ENCODE data around the gene HRH1.
"Not testable (repeated sequence)": the region's sequence is repeated elsewhere in the genome, so short reads cannot be mapped to it uniquely, and the experiment has no call there.

Gene HRH1

DNA sequence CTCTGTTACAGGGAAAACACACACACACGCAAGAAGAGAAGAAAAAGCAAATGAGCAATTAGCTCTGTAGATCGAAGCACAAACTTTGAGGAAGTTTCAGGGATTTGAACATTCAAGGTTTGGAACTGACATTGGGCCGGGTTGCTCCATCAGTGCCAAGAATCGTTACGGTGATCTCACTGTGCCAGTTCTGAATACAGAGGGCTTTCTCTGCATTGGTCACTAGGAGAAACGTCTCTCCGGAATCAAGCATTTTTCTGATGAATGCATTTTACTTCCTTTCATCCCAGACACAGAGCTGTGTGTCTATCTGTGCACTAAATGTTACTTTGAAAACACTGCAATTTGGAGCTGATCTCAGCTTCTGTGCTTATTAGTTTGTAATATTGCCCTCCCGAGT lies 11.2 kb downstream of the HRH1 start:
- POLR2A ChIA-PET = no interaction called here
- no peak for DNase-seq (ENCODE audit: extremely low spot score)
- TF ChIP-seq FOXK2 (IDR thresholded peaks at IDR 0.05) (no peak), CTBP1 (IDR thresholded peaks at IDR 0.05; ENCODE audit: borderline replicate concordance) (no peak), SUZ12 (IDR thresholded peaks at IDR 0.05) (no peak), SP1 (IDR thresholded peaks at IDR 0.05) (no peak), ZNF384 (IDR thresholded peaks at IDR 0.05) (no peak), HDGF (IDR thresholded peaks at IDR 0.05; ENCODE audit: borderline replicate concordance) (no peak), FOXA1 (IDR thresholded peaks at IDR 0.05) (no peak), TARDBP (IDR thresholded peaks at IDR 0.05) (no peak), BHLHE40 (IDR thresholded peaks at IDR 0.05; ENCODE audit: borderline replicate concordance) (no peak), ELF4 (IDR thresholded peaks at IDR 0.05) (no peak), L3MBTL2 (conservative IDR thresholded peaks at IDR 0.05) (no peak), LEF1 (IDR thresholded peaks at IDR 0.05; ENCODE audit: borderline replicate concordance) (no peak)
- CTCF ChIA-PET = no interaction called here

DNA sequence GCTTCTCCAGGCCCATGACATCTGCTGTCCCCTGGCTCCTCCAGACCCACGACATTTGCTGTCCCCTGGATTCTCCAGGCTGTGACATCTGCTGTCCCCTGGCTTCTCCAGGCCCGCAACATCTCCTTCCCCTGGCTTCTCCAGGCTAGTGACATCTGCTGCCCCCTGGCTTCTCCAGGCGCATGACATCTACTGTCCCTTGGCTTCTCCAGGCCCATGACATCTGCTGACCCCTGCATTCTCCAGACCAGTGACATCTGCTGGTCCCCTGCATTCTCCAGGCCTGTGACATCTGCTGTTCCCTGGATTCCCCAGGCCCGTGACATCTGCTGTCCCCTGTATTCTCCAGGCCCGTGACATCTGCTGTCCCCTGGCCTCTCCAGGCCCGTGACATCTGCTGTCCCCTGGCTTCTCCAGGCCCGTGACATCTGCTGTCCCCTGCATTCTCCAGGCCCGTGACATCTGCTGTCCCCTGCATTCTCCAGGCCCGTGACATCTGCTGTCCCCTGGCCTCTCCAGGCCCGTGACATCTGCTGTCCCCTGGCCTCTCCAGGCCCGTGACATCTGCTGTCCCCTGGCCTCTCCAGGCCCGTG lies 12.6 kb downstream of the HRH1 start:
- DNase-seq (ENCODE audit: extremely low spot score); CTCF ChIA-PET; POLR2A ChIA-PET: not testable (repeated sequence)

DNA sequence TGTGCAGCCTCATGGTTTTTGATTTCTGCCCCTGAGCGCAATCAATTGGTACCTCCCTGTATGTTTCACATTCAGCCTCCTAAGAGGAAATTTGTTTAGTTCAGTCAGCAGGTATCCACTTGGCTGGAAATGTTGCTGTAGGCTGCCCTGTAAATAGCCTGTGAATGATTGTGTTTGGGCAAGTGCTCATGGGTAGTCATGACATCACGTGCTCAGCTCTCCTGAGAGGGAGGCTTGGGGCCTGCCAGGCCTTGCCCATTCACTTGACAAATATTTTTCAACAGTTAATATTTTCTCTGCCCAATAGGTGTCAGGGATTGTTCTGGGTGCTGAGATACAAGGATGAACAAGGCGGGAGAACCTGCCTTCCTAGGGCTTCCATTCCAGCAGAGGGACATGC lies 13.3 kb downstream of the HRH1 start:
- no peak for TF ChIP-seq BHLHE40 (IDR thresholded peaks at IDR 0.05; ENCODE audit: borderline replicate concordance)
- no peak for TF ChIP-seq FOXK2 (IDR thresholded peaks at IDR 0.05)
- no peak for TF ChIP-seq SUZ12 (IDR thresholded peaks at IDR 0.05)
- TF ChIP-seq L3MBTL2 (conservative IDR thresholded peaks at IDR 0.05) = no peak
- TF ChIP-seq HDGF (IDR thresholded peaks at IDR 0.05; ENCODE audit: borderline replicate concordance) = no peak
- TF ChIP-seq CTBP1 (IDR thresholded peaks at IDR 0.05; ENCODE audit: borderline replicate concordance) = no peak
- TF ChIP-seq NFRKB (IDR thresholded peaks at IDR 0.05) = no peak
- no peak for TF ChIP-seq LEF1 (IDR thresholded peaks at IDR 0.05; ENCODE audit: borderline replicate concordance)
- no peak for TF ChIP-seq ELF4 (IDR thresholded peaks at IDR 0.05)
- no peak for TF ChIP-seq SP1 (IDR thresholded peaks at IDR 0.05)
- TF ChIP-seq ARNT (IDR thresholded peaks at IDR 0.05) = no peak
- no peak for TF ChIP-seq FOXM1 (IDR thresholded peaks at IDR 0.05; ENCODE audit: borderline replicate concordance)
- TF ChIP-seq, protein P1, sequence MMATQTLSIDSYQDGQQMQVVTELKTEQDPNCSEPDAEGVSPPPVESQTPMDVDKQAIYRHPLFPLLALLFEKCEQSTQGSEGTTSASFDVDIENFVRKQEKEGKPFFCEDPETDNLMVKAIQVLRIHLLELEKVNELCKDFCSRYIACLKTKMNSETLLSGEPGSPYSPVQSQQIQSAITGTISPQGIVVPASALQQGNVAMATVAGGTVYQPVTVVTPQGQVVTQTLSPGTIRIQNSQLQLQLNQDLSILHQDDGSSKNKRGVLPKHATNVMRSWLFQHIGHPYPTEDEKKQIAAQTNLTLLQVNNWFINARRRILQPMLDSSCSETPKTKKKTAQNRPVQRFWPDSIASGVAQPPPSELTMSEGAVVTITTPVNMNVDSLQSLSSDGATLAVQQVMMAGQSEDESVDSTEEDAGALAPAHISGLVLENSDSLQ (IDR thresholded peaks at IDR 0.05) = no peak
- no peak for TF ChIP-seq ZNF384 (IDR thresholded peaks at IDR 0.05)
- ChIA-PET CTCF (no interaction called here), POLR2A (no interaction called here)
- no peak for DNase-seq (ENCODE audit: extremely low spot score)

DNA sequence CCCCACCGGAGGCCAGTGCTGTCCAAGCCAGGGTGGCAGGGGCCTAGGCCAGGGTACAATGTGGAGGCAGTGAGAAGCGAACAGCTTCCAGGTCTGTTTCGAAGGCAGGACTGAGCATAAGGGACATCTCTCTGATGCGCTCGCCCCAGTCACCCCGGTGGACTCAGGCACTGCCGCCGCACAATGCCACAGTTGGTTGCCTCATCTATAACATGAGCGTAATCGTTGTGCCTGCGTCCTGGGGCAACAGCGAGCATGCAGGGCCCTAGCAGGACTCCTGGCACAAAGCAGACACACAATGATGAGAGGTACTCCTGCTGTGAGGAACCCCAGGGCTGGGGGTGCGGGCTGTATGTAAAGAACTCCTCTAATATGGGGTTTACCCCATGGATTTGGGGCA lies 14.1 kb downstream of the HRH1 start:
- ChIA-PET CTCF (interaction anchor here (1.6 kb wide), 1 partner anchor 14 kb away, joined by 6 read pairs; the partner anchor contains the start of gene HRH1), POLR2A (no interaction called here)
- no peak for DNase-seq (ENCODE audit: extremely low spot score)
- TF ChIP-seq ELF4 (IDR thresholded peaks at IDR 0.05) (no peak), ARNT (IDR thresholded peaks at IDR 0.05) (no peak), LEF1 (IDR thresholded peaks at IDR 0.05; ENCODE audit: borderline replicate concordance) (no peak), FOXM1 (IDR thresholded peaks at IDR 0.05; ENCODE audit: borderline replicate concordance) (no peak), FOXK2 (IDR thresholded peaks at IDR 0.05) (no peak), TARDBP (IDR thresholded peaks at IDR 0.05) (no peak), CTBP1 (IDR thresholded peaks at IDR 0.05; ENCODE audit: borderline replicate concordance) (no peak), SUZ12 (IDR thresholded peaks at IDR 0.05) (no peak), L3MBTL2 (conservative IDR thresholded peaks at IDR 0.05) (no peak), ZNF384 (IDR thresholded peaks at IDR 0.05) (no peak), HDGF (IDR thresholded peaks at IDR 0.05; ENCODE audit: borderline replicate concordance) (no peak), NFRKB (IDR thresholded peaks at IDR 0.05) (no peak), SP1 (IDR thresholded peaks at IDR 0.05) (no peak), FOXA1 (IDR thresholded peaks at IDR 0.05) (no peak), BHLHE40 (IDR thresholded peaks at IDR 0.05; ENCODE audit: borderline replicate concordance) (no peak)
- TF ChIP-seq, protein P1 (IDR thresholded peaks at IDR 0.05) = no peak

DNA sequence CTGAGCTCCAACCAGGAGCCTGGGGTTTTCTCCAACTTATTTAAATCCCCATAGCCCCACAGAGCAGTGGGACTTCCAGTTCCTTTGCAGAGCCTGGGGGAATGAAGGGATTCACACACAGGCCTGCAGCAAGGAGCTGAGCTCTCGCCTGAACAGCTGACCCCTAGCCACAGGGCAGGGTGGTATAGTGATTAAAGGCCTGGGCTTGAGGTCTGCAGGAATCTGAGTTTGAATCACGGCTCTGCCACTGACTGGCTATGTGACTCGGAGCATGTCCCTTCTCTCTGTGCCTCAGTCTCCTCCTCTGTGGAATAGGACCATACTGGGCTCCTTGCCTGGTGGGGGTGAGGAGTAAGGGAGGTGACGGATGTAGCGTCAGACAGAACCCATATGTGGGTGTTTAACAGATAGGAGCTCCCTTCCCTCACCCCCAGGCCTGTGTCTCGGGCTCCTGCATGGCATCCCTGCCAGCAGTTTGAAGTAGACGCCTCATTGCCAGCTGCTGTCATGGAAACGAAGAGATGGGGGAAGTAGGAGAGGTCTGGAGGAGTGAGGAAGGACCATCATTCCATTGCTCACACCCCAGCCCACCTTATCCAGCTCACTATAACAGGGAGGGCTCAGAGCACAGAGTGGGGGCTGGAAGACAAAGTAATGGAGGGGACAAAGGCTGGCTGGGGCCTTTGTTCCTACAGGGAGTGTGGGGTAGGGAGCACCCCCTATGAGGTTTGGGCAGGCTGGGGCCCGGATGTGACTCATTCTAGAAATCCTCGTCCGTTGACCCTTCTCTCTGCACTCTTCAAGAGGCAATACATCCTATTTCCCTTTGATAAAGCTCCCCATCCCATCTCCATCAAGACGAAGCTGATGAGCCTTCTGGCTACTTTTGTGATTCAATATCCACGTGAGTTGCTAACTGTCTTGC lies 14.8 kb downstream of the HRH1 start:
- no peak for DNase-seq (ENCODE audit: extremely low spot score)
- no peak for TF ChIP-seq NFRKB (IDR thresholded peaks at IDR 0.05)
- TF ChIP-seq FOXM1 (IDR thresholded peaks at IDR 0.05; ENCODE audit: borderline replicate concordance) = no peak
- TF ChIP-seq CTBP1 (IDR thresholded peaks at IDR 0.05; ENCODE audit: borderline replicate concordance) = no peak
- no peak for TF ChIP-seq HDGF (IDR thresholded peaks at IDR 0.05; ENCODE audit: borderline replicate concordance)
- no peak for TF ChIP-seq SP1 (IDR thresholded peaks at IDR 0.05)
- no peak for TF ChIP-seq SUZ12 (IDR thresholded peaks at IDR 0.05)
- TF ChIP-seq FOXA1 (IDR thresholded peaks at IDR 0.05) = no peak
- TF ChIP-seq LEF1 (IDR thresholded peaks at IDR 0.05; ENCODE audit: borderline replicate concordance) = no peak
- no peak for TF ChIP-seq TARDBP (IDR thresholded peaks at IDR 0.05)
- no peak for TF ChIP-seq ARNT (IDR thresholded peaks at IDR 0.05)
- TF ChIP-seq ZNF384 (IDR thresholded peaks at IDR 0.05) = no peak
- no peak for TF ChIP-seq L3MBTL2 (conservative IDR thresholded peaks at IDR 0.05)
- no peak for TF ChIP-seq BHLHE40 (IDR thresholded peaks at IDR 0.05; ENCODE audit: borderline replicate concordance)
- no peak for TF ChIP-seq ELF4 (IDR thresholded peaks at IDR 0.05)
- TF ChIP-seq, protein P1 (IDR thresholded peaks at IDR 0.05) = no peak
- TF ChIP-seq FOXK2 (IDR thresholded peaks at IDR 0.05) = no peak
- POLR2A ChIA-PET = interaction anchor here (0.8 kb wide), 1 partner anchor 14 kb away, joined by 3 read pairs; no protein-coding TSS in a partner anchor
- CTCF ChIA-PET = interaction anchor here (1.6 kb wide), 1 partner anchor 14 kb away, joined by 6 read pairs; the partner anchor contains the start of gene HRH1

Measured in HEK293T (cell line).